Esophagus squamous epithelium (tissue), 5 donors: Measurements from ENCODE around the gene LBX2. TPM values are rescaled to one million over a fixed set of nuclear protein-coding genes. Genes with fewer than 3 reads are reported as not detected.

Experiments
- DNase-seq: peaks from one replicate; lab custom pipeline; 2025; lab: John Stamatoyannopoulos, UW
- H3K27ac ChIP-seq, 4 donors: fragments of 200-600 bp; sonication (generic); one replicate each; pipeline ENCODE4 v1.5.1; 2016 to 2019; ENCODE audit warnings: mild to moderate bottlenecking in 1 of 4
- H3K27me3 ChIP-seq, 4 donors: fragments of 200-600 bp; sonication (generic); 1 replicate in 3 of 4; 2 replicates in 1 of 4; pipeline versions ENCODE4 v1.5.1 to v1.6.0; 2017 to 2021; ENCODE audit warnings: antibody characterized with exemption in 1 of 4
- H3K36me3 ChIP-seq, 3 donors: fragments of 200-600 bp; sonication (generic); one replicate each; pipeline ENCODE4 v1.5.1; 2016 to 2019
- H3K4me1 ChIP-seq, 3 donors: fragments of 200-600 bp; sonication (generic); one replicate each; pipeline ENCODE4 v1.5.1; 2017 to 2019
- H3K4me3 ChIP-seq, 4 donors: fragments of 200-600 bp; sonication (generic); 1 replicate in 3 of 4; 2 replicates in 1 of 4; pipeline ENCODE4 v1.5.1; 2016 to 2019; ENCODE audit warnings: mild to moderate bottlenecking in 2 of 4, moderate library complexity in 1 of 4
- H3K9me3 ChIP-seq, 3 donors: fragments of 200-600 bp; sonication (generic); one replicate each; pipeline ENCODE4 v1.5.1; 2016 to 2019
- POLR2A ChIP-seq, 4 donors: fragments of 450-650 bp; IDR thresholded peaks; one replicate each; pipeline ENCODE4 v1.6.1; 2017; ENCODE audit warnings: antibody characterized with exemption in 4 of 4, mild to moderate bottlenecking in 4 of 4, moderate library complexity in 3 of 4
- WGBS, 2 donors: methylation state at CpG; one replicate each; pipeline ENCODE4 v1.1.5; 2018; 5-methylcytosine and 5-hydroxymethylcytosine counted together
- intact Hi-C: fragments of 100-400 bp; cut with DNase I; formaldehyde crosslinking; loops from one replicate; pipeline ENCODE4 v1.15.0; 2022
- total RNA-seq, 4 donors: library from RNA; depleted of rRNA; stranded (reverse); fragments of >200 nt; gene quantifications; one replicate each; pipeline ENCODE4 v1.1.0, GENCODE V29; 2016
- TF ChIP-seq, protein P1 (sequence below), 6 experiments: fragments of 450-650 bp in 4 of 6; fragments of 200-600 bp in 2 of 6; sonication (generic) in 2 of 6; IDR thresholded peaks; one replicate each; pipeline ENCODE4 v1.5.1; 2016 to 2019; ENCODE audit warnings: antibody characterized with exemption in 6 of 6, mild to moderate bottlenecking in 4 of 6, moderate library complexity in 4 of 6
- donor health status: DM: yes; HTN: yes; CAD: no.

The LBX2 gene
- total RNA-seq, 4 donors from 2014 or later = 0.38 to 0.57 TPM; not detected in 2

- Histone ChIP-seq H3K4me3 (peak overlapping the region in 1 of 4 donors; percentile 60), H3K27me3 (peaks cover 41 to 98% (median 48%) of the 10 kb centered on the region in 4 donors), H3K27ac (no peak overlapping the region), H3K36me3 (no peaks in the 10 kb centered on the region), H3K4me1 (peaks cover 14 to 39% (median 29%) of the 10 kb centered on the region in 3 donors), H3K9me3 (no peaks in the 10 kb centered on the region)
- no peak for DNase-seq
- intact Hi-C loops = no loop called here
- TF ChIP-seq POLR2A (IDR thresholded peaks at IDR 0.05) = no peak
- TF ChIP-seq, protein P1, sequence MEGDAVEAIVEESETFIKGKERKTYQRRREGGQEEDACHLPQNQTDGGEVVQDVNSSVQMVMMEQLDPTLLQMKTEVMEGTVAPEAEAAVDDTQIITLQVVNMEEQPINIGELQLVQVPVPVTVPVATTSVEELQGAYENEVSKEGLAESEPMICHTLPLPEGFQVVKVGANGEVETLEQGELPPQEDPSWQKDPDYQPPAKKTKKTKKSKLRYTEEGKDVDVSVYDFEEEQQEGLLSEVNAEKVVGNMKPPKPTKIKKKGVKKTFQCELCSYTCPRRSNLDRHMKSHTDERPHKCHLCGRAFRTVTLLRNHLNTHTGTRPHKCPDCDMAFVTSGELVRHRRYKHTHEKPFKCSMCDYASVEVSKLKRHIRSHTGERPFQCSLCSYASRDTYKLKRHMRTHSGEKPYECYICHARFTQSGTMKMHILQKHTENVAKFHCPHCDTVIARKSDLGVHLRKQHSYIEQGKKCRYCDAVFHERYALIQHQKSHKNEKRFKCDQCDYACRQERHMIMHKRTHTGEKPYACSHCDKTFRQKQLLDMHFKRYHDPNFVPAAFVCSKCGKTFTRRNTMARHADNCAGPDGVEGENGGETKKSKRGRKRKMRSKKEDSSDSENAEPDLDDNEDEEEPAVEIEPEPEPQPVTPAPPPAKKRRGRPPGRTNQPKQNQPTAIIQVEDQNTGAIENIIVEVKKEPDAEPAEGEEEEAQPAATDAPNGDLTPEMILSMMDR (IDR thresholded peaks at IDR 0.05) = no peak
- WGBS, 2 donors = 5 to 13% methylated on average over 3 to 30 of the region's 52 CpGs
These were observed 14.4 kb upstream of the LBX2 start for GRCh38 chr2:74513605-74514367.

- intact Hi-C loops = no loop called here
- no peak overlapping the region for H3K4me3 ChIP-seq
- DNase-seq = no peak
- 8% methylated on average over 4 of the region's 36 CpGs; no CpG with 5 or more reads in 1 of the 2 donors for WGBS, 2 donors
- peaks cover 19 to 45% (median 33%) of the 10 kb centered on the region in 3 donors for H3K4me1 ChIP-seq
- peaks cover 41 to 97% (median 48%) of the 10 kb centered on the region in 4 donors for H3K27me3 ChIP-seq
- H3K9me3 ChIP-seq = no peaks in the 10 kb centered on the region
- H3K36me3 ChIP-seq = no peaks in the 10 kb centered on the region
- TF ChIP-seq POLR2A (IDR thresholded peaks at IDR 0.05) = no peak
- TF ChIP-seq, protein P1 (IDR thresholded peaks at IDR 0.05) = no peak
- H3K27ac ChIP-seq = no peak overlapping the region
These were observed 13.6 kb upstream of the LBX2 start for GRCh38 chr2:74512744-74513604.

GRCh38 chr2:74511104-74511989 lies 11.9 kb upstream of the LBX2 start:
- H3K4me1 ChIP-seq = peaks cover 27 to 50% (median 38%) of the 10 kb centered on the region in 3 donors
- H3K27ac ChIP-seq = no peak overlapping the region
- intact Hi-C loops = no loop called here
- no peak overlapping the region for H3K4me3 ChIP-seq
- DNase-seq = no peak
- H3K9me3 ChIP-seq = no peaks in the 10 kb centered on the region
- TF ChIP-seq, protein P1 (IDR thresholded peaks at IDR 0.05) = no peak
- no peak for TF ChIP-seq POLR2A (IDR thresholded peaks at IDR 0.05)
- H3K27me3 ChIP-seq = peaks cover 38 to 81% (median 44%) of the 10 kb centered on the region in 4 donors
- WGBS, 2 donors = 49 to 50% methylated on average over 5 of the region's 11 CpGs
- peaks cover 0 to 1% (median 0%) of the 10 kb centered on the region in 3 donors for H3K36me3 ChIP-seq

DNA sequence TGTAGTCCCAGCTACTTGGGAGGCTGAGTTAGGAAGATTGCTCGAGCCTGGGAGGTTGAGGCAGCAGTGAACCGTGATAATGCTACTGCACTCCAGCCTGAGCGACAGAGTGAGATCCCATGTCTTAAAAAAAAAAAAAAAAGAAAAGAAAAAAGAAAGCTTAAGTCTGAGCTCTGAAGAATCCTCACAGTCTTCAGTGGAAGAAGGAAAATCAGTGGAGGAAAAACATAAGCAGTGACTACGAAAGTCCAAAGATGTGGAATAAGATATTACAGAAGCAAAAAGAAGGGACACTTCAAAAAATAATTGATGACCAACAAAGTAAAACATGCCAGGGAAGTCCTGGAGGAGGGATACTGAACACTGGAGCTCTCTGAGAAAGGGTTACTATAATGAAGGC lies 10.9 kb upstream of the LBX2 start:
- no peaks in the 10 kb centered on the region for H3K9me3 ChIP-seq
- H3K27me3 ChIP-seq = peaks cover 27 to 70% (median 36%) of the 10 kb centered on the region in 4 donors
- no peak overlapping the region for H3K4me3 ChIP-seq
- peaks cover 0 to 12% (median 9%) of the 10 kb centered on the region in 3 donors for H3K36me3 ChIP-seq
- H3K27ac ChIP-seq = no peak overlapping the region
- WGBS, 2 donors = 74 to 81% methylated on average over 4 of the region's 4 CpGs
- DNase-seq = no peak
- intact Hi-C loops = no loop called here
- TF ChIP-seq POLR2A (IDR thresholded peaks at IDR 0.05) = no peak
- TF ChIP-seq, protein P1 (IDR thresholded peaks at IDR 0.05) = no peak
- H3K4me1 ChIP-seq = peaks cover 35 to 50% (median 37%) of the 10 kb centered on the region in 3 donors
